Left renal cortex interstitium (tissue), 4 donors: ENCODE measurements around the gene ATP6V1D. TPM values are rescaled to one million over a fixed set of nuclear protein-coding genes. Genes with fewer than 3 reads are reported as not detected.

Experiments
- polyA plus RNA-seq, 4 donors: library from polyadenylated mRNA; unstranded; fragments of 120-200 nt; gene quantifications; one replicate each; pipeline ENCODE4 v1.2.1, GENCODE V29; 2013; ENCODE audit not compliant: insufficient read length in 4 of 4

ATP6V1D gene
- polyA plus RNA-seq, 4 donors, result 132 to 185 (median 144) TPM

Other genes with a start within 250 kb of the ATP6V1D start
- gene GARIN2, start 170.4 kb downstream of the ATP6V1D start, polyA plus RNA-seq, result 1 to 10 TPM in 2 of 4 donors, under 1 TPM in 2; 0.51 to 1.5 (median 1.0) TPM
- gene PALS1, start 118.4 kb downstream of the ATP6V1D start, polyA plus RNA-seq, result 100 to 1,000 TPM in 3 of 4 donors, 10 to 100 TPM in 1; 90.6 to 154 (median 135) TPM
- gene EIF2S1, start 524 bp upstream of the ATP6V1D start, polyA plus RNA-seq, result 100 to 1,000 TPM in 2 of 4 donors, 10 to 100 TPM in 2; 79.1 to 111 (median 101) TPM
- 1 to 10 TPM; 1.1 to 4.0 (median 2.4) TPM for gene PLEK2, start 52.4 kb upstream of the ATP6V1D start, polyA plus RNA-seq
- gene TMEM229B, start 128.9 kb upstream of the ATP6V1D start, polyA plus RNA-seq, result 1 to 10 TPM; 1.8 to 3.8 (median 3.3) TPM
- gene PLEKHH1, start 173.5 kb upstream of the ATP6V1D start, polyA plus RNA-seq, result 10 to 100 TPM; 30.4 to 85.5 (median 55.2) TPM
- 10 to 100 TPM; 35.6 to 48.5 (median 41.6) TPM for gene PIGH, start 240.5 kb upstream of the ATP6V1D start, polyA plus RNA-seq